Testis (tissue), 2 donors: Measurements from ENCODE around the gene ZNF22.

Experiments used
- CTCF ChIP-seq, 3 experiments: fragments of 450-650 bp in 2 of 3; fragments of 200-600 bp in 1 of 3; sonication (generic) in 1 of 3; IDR thresholded peaks; one replicate each; pipeline ENCODE4 v1.5.1; 2016 to 2019; ENCODE audit warnings: antibody characterized with exemption in 3 of 3, mild to moderate bottlenecking in 2 of 3, moderate library complexity in 1 of 3
- POLR2A ChIP-seq: fragments of 450-650 bp; IDR thresholded peaks from one replicate; pipeline ENCODE4 v1.6.1; 2017; ENCODE audit warnings: antibody characterized with exemption, mild to moderate bottlenecking, moderate library complexity

GRCh38 chr10:44961230-44961571 is 39.5 kb upstream of the ZNF22 start:
- no peak for TF ChIP-seq POLR2A
- TF ChIP-seq CTCF (IDR thresholded peaks at IDR 0.05) = no peak
